WI38 (cell line): ENCODE measurements around the gene LILRB3.
"Not testable (repeated sequence)": the region's sequence is repeated elsewhere in the genome, so short reads cannot be mapped to it uniquely, and the experiment has no call there.

Source experiments
- H3K4me3 ChIP-seq: 2 replicates; pipeline ENCODE4 v1.5.1; 2011; ENCODE audit warnings: low read depth, mild to moderate bottlenecking, control low read depth, low read length
- CTCF ChIP-seq: IDR thresholded peaks from 2 replicates; pipeline ENCODE4 v1.5.1; 2012; ENCODE audit warnings: low read depth, mild to moderate bottlenecking, control low read depth, low read length

The LILRB3 gene

GRCh38 chr19:54248016-54248601 is 25.3 kb upstream of the LILRB3 start:
- no peak for TF ChIP-seq CTCF
- no peak overlapping the region for H3K4me3 ChIP-seq

GRCh38 chr19:54247106-54247930 is 24.5 kb upstream of the LILRB3 start:
- TF ChIP-seq CTCF: no peak
- no peak overlapping the region for H3K4me3 ChIP-seq

GRCh38 chr19:54245936-54246335 is 23.1 kb upstream of the LILRB3 start:
- TF ChIP-seq CTCF: no peak
- H3K4me3 ChIP-seq: no peak overlapping the region

GRCh38 chr19:54243809-54244208 is 21.0 kb upstream of the LILRB3 start:
- not testable (repeated sequence) for H3K4me3 ChIP-seq

- H3K4me3 ChIP-seq: not testable (repeated sequence)
These were observed 19.8 kb upstream of the LILRB3 start, which contains the start of gene LILRA6 for GRCh38 chr19:54242646-54243045. Gene LILRA6, minus strand, starts transcription at chr19:54242790.

- H3K4me3 ChIP-seq: not testable (repeated sequence)
These were observed 19.4 kb upstream of the LILRB3 start for GRCh38 chr19:54242234-54242633.

GRCh38 chr19:54240372-54241336 is 17.8 kb upstream of the LILRB3 start:
- H3K4me3 ChIP-seq: not testable (repeated sequence)

- H3K4me3 ChIP-seq: not testable (repeated sequence)
These were observed 16.9 kb upstream of the LILRB3 start for GRCh38 chr19:54239491-54240371.

- TF ChIP-seq CTCF: no peak
- no peak overlapping the region for H3K4me3 ChIP-seq
These were observed 11.1 kb upstream of the LILRB3 start for GRCh38 chr19:54233941-54234340.
